SK-N-SH treated with all-trans-retinoic acid at 6 μM for 48 hours (cell line): ENCODE measurements around the gene RNASET2.

ENCODE experiments used
- ATAC-seq: fragments of 200-7000 bp; cut with Tn5 transposase; 3 replicates; pipeline ENCODE4 v1.9.1; 2020; ENCODE audit warnings: mild to moderate bottlenecking, moderate library complexity
- ARNTL ChIP-seq: fragments of 450-650 bp; formaldehyde crosslinking; IDR thresholded peaks from 2 replicates; pipeline ENCODE4 v1.5.0; 2020; ENCODE audit warnings: low read depth, mild to moderate bottlenecking, moderate library complexity, borderline replicate concordance
- BACH2 ChIP-seq: fragments of 250-450 bp; sonication (Bioruptor Pico); IDR thresholded peaks from 2 replicates; pipeline ENCODE4 v1.9.0; 2021; ENCODE audit warnings: mild to moderate bottlenecking, borderline replicate concordance
- CSRNP3 ChIP-seq: fragments of 250-450 bp; sonication (Bioruptor Pico); IDR thresholded peaks from 2 replicates; pipeline ENCODE4 v1.5.1; 2021; ENCODE audit warnings: mild to moderate bottlenecking, moderate library complexity
- ESRRG ChIP-seq: fragments of 250-450 bp; sonication (Bioruptor Pico); IDR thresholded peaks from 2 replicates; pipeline ENCODE4 v1.6.1; 2021; ENCODE audit warnings: mild to moderate bottlenecking
- GLIS3 ChIP-seq: fragments of 250-450 bp; sonication (Bioruptor Pico); IDR thresholded peaks from 2 replicates; pipeline ENCODE4 v1.5.0; 2020; ENCODE audit warnings: mild to moderate bottlenecking, moderate library complexity
- ISL1 ChIP-seq: fragments of 250-450 bp; sonication (Bioruptor Pico); IDR thresholded peaks from 2 replicates; pipeline ENCODE4 v2.1.2; 2022; ENCODE audit warnings: mild to moderate bottlenecking, moderate library complexity
- OSR1 ChIP-seq: fragments of 250-450 bp; sonication (Bioruptor Pico); IDR thresholded peaks from 2 replicates; pipeline ENCODE4 v1.8.0; 2022; ENCODE audit warnings: moderate library complexity, mild to moderate bottlenecking, inconsistent platforms
- PPARA ChIP-seq: fragments of 250-450 bp; sonication (Bioruptor Pico); IDR thresholded peaks from 2 replicates; pipeline ENCODE4 v1.5.0; 2020; ENCODE audit warnings: mild to moderate bottlenecking, borderline replicate concordance
- RARB ChIP-seq: fragments of 250-450 bp; sonication (Bioruptor Pico); IDR thresholded peaks from 2 replicates; pipeline ENCODE4 v1.8.0; 2021; ENCODE audit warnings: mild to moderate bottlenecking, moderate library complexity
- TCF4 ChIP-seq: fragments of 250-450 bp; sonication (Bioruptor Pico); IDR thresholded peaks from 2 replicates; pipeline ENCODE4 v1.8.0; 2021; ENCODE audit warnings: mild to moderate bottlenecking, moderate library complexity, borderline replicate concordance
- TOX ChIP-seq: fragments of 250-450 bp; sonication (Bioruptor Pico); IDR thresholded peaks from 2 replicates; pipeline ENCODE4 v1.8.0; 2021; ENCODE audit warnings: mild to moderate bottlenecking, moderate library complexity, borderline replicate concordance
- ZC3H10 ChIP-seq: fragments of 250-450 bp; sonication (Bioruptor Pico); IDR thresholded peaks from 2 replicates; pipeline ENCODE4 v1.5.1; 2021; ENCODE audit warnings: mild to moderate bottlenecking, moderate library complexity
- ZFP30 ChIP-seq: fragments of 450-650 bp; formaldehyde crosslinking; IDR thresholded peaks from 2 replicates; pipeline ENCODE4 v1.5.0; 2022; ENCODE audit warnings: mild to moderate bottlenecking, moderate library complexity
- ZNF70 ChIP-seq: fragments of 450-650 bp; formaldehyde crosslinking; IDR thresholded peaks from 2 replicates; pipeline ENCODE4 v1.5.0; 2020; ENCODE audit warnings: mild to moderate bottlenecking, moderate library complexity
- TF ChIP-seq, protein P1 (sequence below): fragments of 250-450 bp; sonication (Bioruptor Pico); IDR thresholded peaks from 2 replicates; pipeline ENCODE4 v1.8.0; 2020; ENCODE audit warnings: mild to moderate bottlenecking, moderate library complexity, borderline replicate concordance
- TF ChIP-seq, protein P2 (sequence below): fragments of 250-450 bp; sonication (Bioruptor Pico); IDR thresholded peaks from 2 replicates; pipeline ENCODE4 v1.5.0; 2020; ENCODE audit warnings: mild to moderate bottlenecking, moderate library complexity
- TF ChIP-seq, protein P3 (sequence below): fragments of 250-450 bp; sonication (Bioruptor Pico); IDR thresholded peaks from 2 replicates; pipeline ENCODE4 v1.5.1; 2020; ENCODE audit warnings: low read depth, mild to moderate bottlenecking, moderate library complexity

RNASET2 gene

DNA sequence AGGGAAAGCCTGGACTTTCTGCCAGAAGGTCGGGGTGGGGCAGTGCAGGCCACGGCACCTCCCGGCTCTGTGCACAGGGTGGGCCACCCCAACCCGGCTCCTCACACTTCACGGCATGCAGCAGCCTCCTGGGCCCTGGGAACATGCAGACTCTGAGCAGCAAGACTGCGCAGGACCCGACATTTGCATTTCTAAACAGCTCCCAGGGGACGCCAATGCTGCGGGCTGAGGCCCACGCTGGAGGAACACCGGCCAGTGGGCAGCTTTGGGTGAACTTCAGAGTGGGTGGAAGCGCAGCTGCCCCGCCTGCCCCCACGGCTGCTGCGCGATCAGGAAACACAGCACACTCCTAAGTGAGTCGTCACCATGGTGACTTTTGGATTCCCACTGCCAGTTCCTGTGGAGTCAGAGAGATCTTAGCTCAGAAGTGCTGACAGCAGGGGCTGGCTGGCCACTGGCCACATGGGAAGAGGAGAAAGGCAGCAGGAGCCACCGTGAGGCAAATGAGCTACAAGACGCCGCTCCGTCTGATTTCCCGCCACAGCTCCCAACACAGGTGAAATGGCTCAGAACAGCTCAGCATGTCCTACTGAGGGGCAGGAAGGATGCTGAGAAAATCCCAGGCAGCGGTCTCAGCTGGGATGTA lies 52.1 kb downstream of the RNASET2 start:
- ATAC-seq: no peak

GRCh38 chr6:166903500-166903899 lies 52.9 kb downstream of the RNASET2 start:
- no peak for TF ChIP-seq CSRNP3 (CRISPR knock-in tag)
- no peak for TF ChIP-seq PPARA (CRISPR knock-in tag)
- no peak for TF ChIP-seq ZFP30
- TF ChIP-seq ESRRG (CRISPR knock-in tag): no peak
- TF ChIP-seq ISL1 (CRISPR knock-in tag): no peak
- no peak for TF ChIP-seq BACH2 (CRISPR knock-in tag)
- TF ChIP-seq, protein P1, sequence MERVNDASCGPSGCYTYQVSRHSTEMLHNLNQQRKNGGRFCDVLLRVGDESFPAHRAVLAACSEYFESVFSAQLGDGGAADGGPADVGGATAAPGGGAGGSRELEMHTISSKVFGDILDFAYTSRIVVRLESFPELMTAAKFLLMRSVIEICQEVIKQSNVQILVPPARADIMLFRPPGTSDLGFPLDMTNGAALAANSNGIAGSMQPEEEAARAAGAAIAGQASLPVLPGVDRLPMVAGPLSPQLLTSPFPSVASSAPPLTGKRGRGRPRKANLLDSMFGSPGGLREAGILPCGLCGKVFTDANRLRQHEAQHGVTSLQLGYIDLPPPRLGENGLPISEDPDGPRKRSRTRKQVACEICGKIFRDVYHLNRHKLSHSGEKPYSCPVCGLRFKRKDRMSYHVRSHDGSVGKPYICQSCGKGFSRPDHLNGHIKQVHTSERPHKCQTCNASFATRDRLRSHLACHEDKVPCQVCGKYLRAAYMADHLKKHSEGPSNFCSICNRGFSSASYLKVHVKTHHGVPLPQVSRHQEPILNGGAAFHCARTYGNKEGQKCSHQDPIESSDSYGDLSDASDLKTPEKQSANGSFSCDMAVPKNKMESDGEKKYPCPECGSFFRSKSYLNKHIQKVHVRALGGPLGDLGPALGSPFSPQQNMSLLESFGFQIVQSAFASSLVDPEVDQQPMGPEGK (CRISPR knock-in tag): no peak
- TF ChIP-seq ARNTL: no peak
- TF ChIP-seq OSR1 (CRISPR knock-in tag): no peak
- ATAC-seq: no peak

More for the DNA sequence above, 52.1 kb downstream of the RNASET2 start:
- no peak for TF ChIP-seq ZNF70 (CRISPR knock-in tag)
- no peak for TF ChIP-seq ZC3H10
- TF ChIP-seq ISL1 (CRISPR knock-in tag): no peak
- TF ChIP-seq, protein P1 (CRISPR knock-in tag): no peak
- TF ChIP-seq, protein P2, sequence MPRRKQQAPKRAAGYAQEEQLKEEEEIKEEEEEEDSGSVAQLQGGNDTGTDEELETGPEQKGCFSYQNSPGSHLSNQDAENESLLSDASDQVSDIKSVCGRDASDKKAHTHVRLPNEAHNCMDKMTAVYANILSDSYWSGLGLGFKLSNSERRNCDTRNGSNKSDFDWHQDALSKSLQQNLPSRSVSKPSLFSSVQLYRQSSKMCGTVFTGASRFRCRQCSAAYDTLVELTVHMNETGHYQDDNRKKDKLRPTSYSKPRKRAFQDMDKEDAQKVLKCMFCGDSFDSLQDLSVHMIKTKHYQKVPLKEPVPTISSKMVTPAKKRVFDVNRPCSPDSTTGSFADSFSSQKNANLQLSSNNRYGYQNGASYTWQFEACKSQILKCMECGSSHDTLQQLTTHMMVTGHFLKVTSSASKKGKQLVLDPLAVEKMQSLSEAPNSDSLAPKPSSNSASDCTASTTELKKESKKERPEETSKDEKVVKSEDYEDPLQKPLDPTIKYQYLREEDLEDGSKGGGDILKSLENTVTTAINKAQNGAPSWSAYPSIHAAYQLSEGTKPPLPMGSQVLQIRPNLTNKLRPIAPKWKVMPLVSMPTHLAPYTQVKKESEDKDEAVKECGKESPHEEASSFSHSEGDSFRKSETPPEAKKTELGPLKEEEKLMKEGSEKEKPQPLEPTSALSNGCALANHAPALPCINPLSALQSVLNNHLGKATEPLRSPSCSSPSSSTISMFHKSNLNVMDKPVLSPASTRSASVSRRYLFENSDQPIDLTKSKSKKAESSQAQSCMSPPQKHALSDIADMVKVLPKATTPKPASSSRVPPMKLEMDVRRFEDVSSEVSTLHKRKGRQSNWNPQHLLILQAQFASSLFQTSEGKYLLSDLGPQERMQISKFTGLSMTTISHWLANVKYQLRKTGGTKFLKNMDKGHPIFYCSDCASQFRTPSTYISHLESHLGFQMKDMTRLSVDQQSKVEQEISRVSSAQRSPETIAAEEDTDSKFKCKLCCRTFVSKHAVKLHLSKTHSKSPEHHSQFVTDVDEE: no peak
- TF ChIP-seq, protein P3, sequence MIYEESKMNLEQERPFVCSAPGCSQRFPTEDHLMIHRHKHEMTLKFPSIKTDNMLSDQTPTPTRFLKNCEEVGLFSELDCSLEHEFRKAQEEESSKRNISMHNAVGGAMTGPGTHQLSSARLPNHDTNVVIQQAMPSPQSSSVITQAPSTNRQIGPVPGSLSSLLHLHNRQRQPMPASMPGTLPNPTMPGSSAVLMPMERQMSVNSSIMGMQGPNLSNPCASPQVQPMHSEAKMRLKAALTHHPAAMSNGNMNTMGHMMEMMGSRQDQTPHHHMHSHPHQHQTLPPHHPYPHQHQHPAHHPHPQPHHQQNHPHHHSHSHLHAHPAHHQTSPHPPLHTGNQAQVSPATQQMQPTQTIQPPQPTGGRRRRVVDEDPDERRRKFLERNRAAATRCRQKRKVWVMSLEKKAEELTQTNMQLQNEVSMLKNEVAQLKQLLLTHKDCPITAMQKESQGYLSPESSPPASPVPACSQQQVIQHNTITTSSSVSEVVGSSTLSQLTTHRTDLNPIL: no peak
- TF ChIP-seq TCF4: no peak
- no peak for TF ChIP-seq GLIS3 (CRISPR knock-in tag)
- no peak for TF ChIP-seq RARB (CRISPR knock-in tag)
- no peak for TF ChIP-seq CSRNP3 (CRISPR knock-in tag)
- no peak for TF ChIP-seq PPARA (CRISPR knock-in tag)
- TF ChIP-seq TOX (CRISPR knock-in tag): no peak

- TF ChIP-seq GLIS3 (CRISPR knock-in tag) (no peak), ISL1 (CRISPR knock-in tag) (no peak), BACH2 (CRISPR knock-in tag) (no peak), TOX (CRISPR knock-in tag) (no peak), OSR1 (CRISPR knock-in tag) (no peak), ARNTL (no peak), ZNF70 (CRISPR knock-in tag) (no peak), CSRNP3 (CRISPR knock-in tag) (no peak), RARB (CRISPR knock-in tag) (no peak), ESRRG (CRISPR knock-in tag) (no peak)
- TF ChIP-seq, protein P3: no peak
- TF ChIP-seq, protein P1 (CRISPR knock-in tag): no peak
- ATAC-seq: no peak; the same call in 2 of the 3 replicates
These were observed 53.3 kb downstream of the RNASET2 start for GRCh38 chr6:166903027-166903426.
